HEK293 (cell line): ENCODE data around the gene ST7.
A peak's percentile ranks its signal among the peaks of the same experiment; 100 is the strongest.

Experiments used
- CTCF ChIA-PET: fragments of 350-600 bp; formaldehyde crosslinking; extraction: SDS; loops from one replicate; lab custom pipeline; 2021; ENCODE audit warnings: antibody characterized with exemption; lab: Yijun Ruan, JAX
- POLR2A ChIA-PET: fragments of 300-600 bp; formaldehyde crosslinking; extraction: SDS; loops from one replicate; lab custom pipeline; 2020; ENCODE audit warnings: antibody characterized with exemption, inconsistent platforms; lab: Yijun Ruan, JAX
- H3K27ac ChIP-seq: fragments of 200-500 bp; sonication (Bioruptor generic); 2 replicates; pipeline ENCODE4 v1.5.1; 2014; ENCODE audit warnings: low read depth, low read length, control low read depth, inconsistent platforms; ENCODE audit errors: extremely low read depth
- H3K36me3 ChIP-seq, 2 experiments: fragments of 200-500 bp in 1 of 2; sonication (Bioruptor generic) in 1 of 2; 1 replicate in 1 of 2; 2 replicates in 1 of 2; pipeline ENCODE4 v1.5.1; 2014 to 2017; ENCODE audit warnings: inconsistent platforms in 2 of 2, low read length in 2 of 2; ENCODE audit not compliant: control insufficient read depth in 2 of 2, insufficient read depth in 1 of 2
- H3K4me1 ChIP-seq: fragments of 200-500 bp; sonication (Bioruptor generic); 2 replicates; pipeline ENCODE4 v1.5.1; 2014; ENCODE audit warnings: mild to moderate bottlenecking, low read length, inconsistent platforms; ENCODE audit not compliant: control insufficient read depth, insufficient read depth
- H3K4me3 ChIP-seq: 2 replicates; pipeline ENCODE4 v1.5.1; 2011; ENCODE audit warnings: low read depth, mild to moderate bottlenecking, control low read depth, low read length, moderate library complexity
- H3K9me3 ChIP-seq: fragments of 200-500 bp; sonication (Bioruptor generic); 2 replicates; pipeline ENCODE4 v1.5.1; 2014; ENCODE audit warnings: low read depth, low read length, inconsistent platforms; ENCODE audit not compliant: control insufficient read depth, insufficient read depth
- ELK4 ChIP-seq: IDR thresholded peaks from 2 replicates; pipeline ENCODE4 v1.6.1; 2011; ENCODE audit warnings: mild to moderate bottlenecking, low read depth, low read length, borderline replicate concordance
- KLF1 ChIP-seq: fragments of 450-650 bp; formaldehyde crosslinking; IDR thresholded peaks from 2 replicates; pipeline ENCODE4 v1.5.1; 2016; ENCODE audit warnings: missing biosample characterization, missing genetic modification characterization
- KLF17 ChIP-seq: fragments of 450-650 bp; formaldehyde crosslinking; IDR thresholded peaks from 2 replicates; pipeline ENCODE4 v1.5.1; 2016; ENCODE audit warnings: missing biosample characterization, missing genetic modification characterization
- PRDM2 ChIP-seq: fragments of 450-650 bp; formaldehyde crosslinking; IDR thresholded peaks from 2 replicates; pipeline ENCODE4 v1.5.1; 2016; ENCODE audit warnings: missing biosample characterization, missing genetic modification characterization, borderline replicate concordance
- REST ChIP-seq: fragments of 450-650 bp; formaldehyde crosslinking; IDR thresholded peaks from 2 replicates; pipeline ENCODE4 v1.5.1; 2016; ENCODE audit warnings: missing biosample characterization, missing genetic modification characterization
- ZEB2 ChIP-seq: fragments of 450-650 bp; formaldehyde crosslinking; IDR thresholded peaks from 2 replicates; pipeline ENCODE4 v1.5.1; 2016; ENCODE audit warnings: missing biosample characterization, missing genetic modification characterization
- ZIC2 ChIP-seq: fragments of 450-650 bp; formaldehyde crosslinking; IDR thresholded peaks from 2 replicates; pipeline ENCODE4 v1.5.1; 2016; ENCODE audit warnings: missing biosample characterization, missing genetic modification characterization
- ZNF121 ChIP-seq: fragments of 450-650 bp; formaldehyde crosslinking; IDR thresholded peaks from 2 replicates; pipeline ENCODE4 v1.5.1; 2016; ENCODE audit warnings: missing biosample characterization, missing genetic modification characterization
- ZNF140 ChIP-seq: fragments of 450-650 bp; formaldehyde crosslinking; IDR thresholded peaks from 2 replicates; pipeline ENCODE4 v1.5.1; 2016; ENCODE audit warnings: missing biosample characterization, missing genetic modification characterization
- ZNF211 ChIP-seq: fragments of 450-650 bp; formaldehyde crosslinking; IDR thresholded peaks from 2 replicates; pipeline ENCODE4 v1.5.1; 2016; ENCODE audit warnings: low read depth, missing biosample characterization, missing genetic modification characterization
- ZNF266 ChIP-seq: fragments of 450-650 bp; formaldehyde crosslinking; IDR thresholded peaks from 2 replicates; pipeline ENCODE4 v1.5.1; 2016; ENCODE audit warnings: missing biosample characterization, missing genetic modification characterization, low read depth
- ZNF302 ChIP-seq: fragments of 450-650 bp; formaldehyde crosslinking; IDR thresholded peaks from 2 replicates; pipeline ENCODE4 v1.5.1; 2016; ENCODE audit warnings: missing biosample characterization, missing genetic modification characterization, low read depth
- ZNF366 ChIP-seq: fragments of 450-650 bp; formaldehyde crosslinking; conservative IDR thresholded peaks from 2 replicates; pipeline ENCODE4 v1.5.1; 2016; ENCODE audit warnings: missing biosample characterization, missing genetic modification characterization
- ZNF416 ChIP-seq: fragments of 450-650 bp; formaldehyde crosslinking; IDR thresholded peaks from 2 replicates; pipeline ENCODE4 v1.5.1; 2016; ENCODE audit warnings: missing biosample characterization, missing genetic modification characterization
- ZNF48 ChIP-seq: fragments of 450-650 bp; formaldehyde crosslinking; IDR thresholded peaks from 2 replicates; pipeline ENCODE4 v1.5.1; 2016; ENCODE audit warnings: missing biosample characterization, missing genetic modification characterization
- ZNF544 ChIP-seq: fragments of 450-650 bp; formaldehyde crosslinking; IDR thresholded peaks from 2 replicates; pipeline ENCODE4 v1.5.0; 2017; ENCODE audit warnings: missing biosample characterization, missing genetic modification characterization
- ZNF560 ChIP-seq: fragments of 450-650 bp; formaldehyde crosslinking; IDR thresholded peaks from 2 replicates; pipeline ENCODE4 v1.5.1; 2017; ENCODE audit warnings: missing biosample characterization, missing genetic modification characterization, borderline replicate concordance
- ZNF571 ChIP-seq: fragments of 450-650 bp; formaldehyde crosslinking; IDR thresholded peaks from 2 replicates; pipeline ENCODE4 v1.5.0; 2017; ENCODE audit warnings: missing biosample characterization, missing genetic modification characterization
- ZNF596 ChIP-seq: fragments of 450-650 bp; IDR thresholded peaks from 2 replicates; pipeline ENCODE4 v1.5.0; 2018; ENCODE audit warnings: missing biosample characterization, mild to moderate bottlenecking, missing genetic modification characterization, moderate library complexity
- ZNF629 ChIP-seq: fragments of 450-650 bp; formaldehyde crosslinking; IDR thresholded peaks from 2 replicates; pipeline ENCODE4 v1.5.1; 2017; ENCODE audit warnings: missing biosample characterization, missing genetic modification characterization
- ZNF664 ChIP-seq: fragments of 450-650 bp; formaldehyde crosslinking; IDR thresholded peaks from 2 replicates; pipeline ENCODE4 v1.5.1; 2016; ENCODE audit warnings: missing biosample characterization, missing genetic modification characterization
- ZNF785 ChIP-seq: fragments of 450-650 bp; formaldehyde crosslinking; IDR thresholded peaks from 2 replicates; pipeline ENCODE4 v1.5.1; 2016; ENCODE audit warnings: missing biosample characterization, missing genetic modification characterization
- TF ChIP-seq, protein P1 (sequence below): fragments of 450-650 bp; formaldehyde crosslinking; IDR thresholded peaks from 2 replicates; pipeline ENCODE4 v1.5.1; 2017; ENCODE audit warnings: missing biosample characterization, missing genetic modification characterization
- TF ChIP-seq, protein P2 (sequence below): fragments of 450-650 bp; formaldehyde crosslinking; IDR thresholded peaks from 2 replicates; pipeline ENCODE4 v1.5.1; 2016; ENCODE audit warnings: missing biosample characterization, missing genetic modification characterization

The ST7 gene

GRCh38 chr7:117124591-117125220, 171.4 kb downstream of the ST7 start:
- H3K9me3 ChIP-seq, result no peaks in the 10 kb centered on the region
- ChIA-PET POLR2A (interaction anchor here (1.5 kb wide), 1 partner anchor 171 kb away, joined by 4 read pairs; no protein-coding TSS in a partner anchor), CTCF (interaction anchor here (0.6 to 5.5 kb wide), 7 partner anchors 38 to 630 kb away, joined by 3 to 64 read pairs (median 4); no protein-coding TSS in a partner anchor)
- H3K4me3 ChIP-seq, result no peak overlapping the region
- H3K4me1 ChIP-seq, result peaks cover 19% of the 10 kb centered on the region
- no peak overlapping the region for H3K27ac ChIP-seq
- no peaks in the 10 kb centered on the region; a peak in 1 of 3 replicates for H3K36me3 ChIP-seq
- TF ChIP-seq ZNF211 (no peak), ZNF664 (peak; percentile 28; the same call in 1 of the 2 replicates), ZNF544 (no peak), ZNF121 (tag by site-specific recombination) (no peak), ZNF140 (no peak), PRDM2 (tag by site-specific recombination) (no peak), ZNF785 (tag by site-specific recombination) (no peak), ZNF416 (tag by site-specific recombination) (no peak), REST (tag by site-specific recombination) (no peak), ZNF596 (tag by site-specific recombination) (no peak; the same call in 1 of the 2 replicates), ZNF629 (tag by site-specific recombination) (peak; percentile 85), ZNF302 (tag by site-specific recombination) (no peak), ELK4 (no peak), ZIC2 (tag by site-specific recombination) (no peak), ZEB2 (peak; percentile 67), ZNF48 (tag by site-specific recombination) (no peak), ZNF266 (no peak), ZNF366 (tag by site-specific recombination) (peak; percentile 89), KLF17 (tag by site-specific recombination) (no peak), ZNF571 (no peak), KLF1 (tag by site-specific recombination) (no peak), ZNF560 (no peak)
- TF ChIP-seq, protein P1, sequence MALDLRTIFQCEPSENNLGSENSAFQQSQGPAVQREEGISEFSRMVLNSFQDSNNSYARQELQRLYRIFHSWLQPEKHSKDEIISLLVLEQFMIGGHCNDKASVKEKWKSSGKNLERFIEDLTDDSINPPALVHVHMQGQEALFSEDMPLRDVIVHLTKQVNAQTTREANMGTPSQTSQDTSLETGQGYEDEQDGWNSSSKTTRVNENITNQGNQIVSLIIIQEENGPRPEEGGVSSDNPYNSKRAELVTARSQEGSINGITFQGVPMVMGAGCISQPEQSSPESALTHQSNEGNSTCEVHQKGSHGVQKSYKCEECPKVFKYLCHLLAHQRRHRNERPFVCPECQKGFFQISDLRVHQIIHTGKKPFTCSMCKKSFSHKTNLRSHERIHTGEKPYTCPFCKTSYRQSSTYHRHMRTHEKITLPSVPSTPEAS (tag by site-specific recombination), result no peak
- TF ChIP-seq, protein P2, sequence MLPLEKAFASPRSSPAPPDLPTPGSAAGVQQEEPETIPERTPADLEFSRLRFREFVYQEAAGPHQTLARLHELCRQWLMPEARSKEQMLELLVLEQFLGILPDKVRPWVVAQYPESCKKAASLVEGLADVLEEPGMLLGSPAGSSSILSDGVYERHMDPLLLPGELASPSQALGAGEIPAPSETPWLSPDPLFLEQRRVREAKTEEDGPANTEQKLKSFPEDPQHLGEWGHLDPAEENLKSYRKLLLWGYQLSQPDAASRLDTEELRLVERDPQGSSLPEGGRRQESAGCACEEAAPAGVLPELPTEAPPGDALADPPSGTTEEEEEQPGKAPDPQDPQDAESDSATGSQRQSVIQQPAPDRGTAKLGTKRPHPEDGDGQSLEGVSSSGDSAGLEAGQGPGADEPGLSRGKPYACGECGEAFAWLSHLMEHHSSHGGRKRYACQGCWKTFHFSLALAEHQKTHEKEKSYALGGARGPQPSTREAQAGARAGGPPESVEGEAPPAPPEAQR (tag by site-specific recombination), result no peak
